H9 (cell line): ENCODE measurements around the gene CCBE1. TPM values are rescaled to one million over a fixed set of nuclear protein-coding genes. Genes with fewer than 3 reads are reported as not detected.

ENCODE experiments used
- DNase-seq: peaks from one replicate; pipeline ENCODE4 v3.0.0-alpha.2; 2017
- H2AFZ ChIP-seq: one replicate; pipeline ENCODE4 v1.6.1; 2013; ENCODE audit warnings: mild to moderate bottlenecking, low read length, control low read depth, moderate library complexity
- H2AK5ac ChIP-seq: 2 replicates; pipeline ENCODE4 v1.6.1; 2013; ENCODE audit warnings: low read length, control low read depth, mixed read lengths; ENCODE audit not compliant: insufficient read length
- H2BK120ac ChIP-seq: one replicate; pipeline ENCODE4 v1.6.1; 2013; ENCODE audit warnings: low read depth, mild to moderate bottlenecking, low read length, control low read depth, inconsistent platforms; ENCODE audit not compliant: poor library complexity, severe bottlenecking
- H2BK12ac ChIP-seq: 2 replicates; pipeline ENCODE4 v1.6.1; 2013; ENCODE audit warnings: low read length, control low read depth, mixed read lengths, low read depth; ENCODE audit not compliant: insufficient read length
- H2BK15ac ChIP-seq: 2 replicates; pipeline ENCODE4 v1.6.1; 2013; ENCODE audit warnings: low read depth, low read length, control low read depth
- H2BK20ac ChIP-seq: one replicate; pipeline ENCODE4 v1.6.1; 2013; ENCODE audit warnings: low read depth, mild to moderate bottlenecking, low read length, control low read depth, inconsistent platforms; ENCODE audit not compliant: poor library complexity, severe bottlenecking
- H2BK5ac ChIP-seq: 2 replicates; pipeline ENCODE4 v1.6.1; 2013; ENCODE audit warnings: low read length, control low read depth, mixed read lengths; ENCODE audit not compliant: insufficient read length
- H3K14ac ChIP-seq: 2 replicates; pipeline ENCODE4 v1.6.1; 2013; ENCODE audit warnings: low read length, control low read depth; ENCODE audit not compliant: insufficient read depth
- H3K18ac ChIP-seq: 2 replicates; pipeline ENCODE4 v1.6.1; 2013; ENCODE audit warnings: low read depth, mild to moderate bottlenecking, mixed read lengths, low read length, control low read depth; ENCODE audit not compliant: insufficient read length
- H3K23ac ChIP-seq: 2 replicates; pipeline ENCODE4 v1.6.1; 2013; ENCODE audit warnings: low read length, control low read depth, mixed read lengths, low read depth; ENCODE audit not compliant: insufficient read length
- H3K23me2 ChIP-seq: 2 replicates; pipeline ENCODE4 v1.6.1; 2013; ENCODE audit warnings: low read depth, mild to moderate bottlenecking, mixed read lengths, low read length, control low read depth; ENCODE audit not compliant: insufficient read length, poor library complexity, severe bottlenecking
- H3K27ac ChIP-seq: 2 replicates; pipeline ENCODE4 v1.5.1; 2013; ENCODE audit warnings: low read length, control low read depth, mixed read lengths, low read depth; ENCODE audit not compliant: insufficient read length
- H3K27me3 ChIP-seq: 2 replicates; pipeline ENCODE4 v1.6.1; 2013; ENCODE audit warnings: low read length, control low read depth, inconsistent platforms; ENCODE audit not compliant: insufficient read depth
- H3K4ac ChIP-seq: 2 replicates; pipeline ENCODE4 v1.6.1; 2013; ENCODE audit warnings: low read depth, mild to moderate bottlenecking, control low read depth, inconsistent platforms, low read length, moderate library complexity
- H3K4me1 ChIP-seq: 2 replicates; pipeline ENCODE4 v1.6.1; 2013; ENCODE audit warnings: low read length, control low read depth, inconsistent platforms; ENCODE audit not compliant: insufficient read depth
- H3K4me2 ChIP-seq: 2 replicates; pipeline ENCODE4 v1.6.1; 2013; ENCODE audit warnings: low read length, control low read depth, mixed read lengths; ENCODE audit not compliant: insufficient read length, insufficient read depth
- H3K56ac ChIP-seq: 2 replicates; pipeline ENCODE4 v1.6.1; 2013; ENCODE audit warnings: low read depth, mild to moderate bottlenecking, mixed read lengths, low read length, control low read depth; ENCODE audit not compliant: insufficient read length
- H3K79me1 ChIP-seq: 2 replicates; pipeline ENCODE4 v1.6.1; 2013; ENCODE audit warnings: low read depth, mild to moderate bottlenecking, moderate library complexity, low read length, control low read depth, inconsistent platforms; ENCODE audit not compliant: insufficient read depth, poor library complexity, severe bottlenecking
- H3K79me2 ChIP-seq: 2 replicates; pipeline ENCODE4 v1.6.1; 2013; ENCODE audit warnings: low read length, control low read depth, inconsistent platforms; ENCODE audit not compliant: insufficient read depth
- H3K9ac ChIP-seq: 2 replicates; pipeline ENCODE4 v1.6.1; 2013; ENCODE audit warnings: low read length, control low read depth, mixed read lengths; ENCODE audit not compliant: insufficient read length; ENCODE audit errors: extremely low read depth
- H3K9me3 ChIP-seq: one replicate; pipeline ENCODE4 v1.6.1; 2013; ENCODE audit warnings: low read depth, low read length, inconsistent platforms; ENCODE audit not compliant: control insufficient read depth
- H3T11ph ChIP-seq: one replicate; pipeline ENCODE4 v1.6.1; 2013; ENCODE audit warnings: mild to moderate bottlenecking, low read length, control low read depth, inconsistent platforms
- H4K20me1 ChIP-seq: one replicate; pipeline ENCODE4 v1.6.1; 2013; ENCODE audit not compliant: control insufficient read depth, insufficient read length, insufficient read depth
- H4K5ac ChIP-seq: 2 replicates; pipeline ENCODE4 v1.6.1; 2013; ENCODE audit warnings: low read depth, mild to moderate bottlenecking, mixed read lengths, low read length, control low read depth; ENCODE audit not compliant: insufficient read length
- H4K8ac ChIP-seq: replicated peaks from 2 replicates; pipeline ENCODE4 v1.6.1; 2013; ENCODE audit warnings: low read length, control low read depth, mixed read lengths, low read depth; ENCODE audit not compliant: insufficient read length
- H4K91ac ChIP-seq: 2 replicates; pipeline ENCODE4 v1.6.1; 2013; ENCODE audit warnings: low read depth, mild to moderate bottlenecking, moderate library complexity, mixed read lengths, low read length, control low read depth; ENCODE audit not compliant: insufficient read length
- H3K27ac Mint-ChIP-seq, 3 experiments: 2 replicates in 2 of 3; 3 replicates in 1 of 3; pipeline ENCODE4 v1.8.0; 2020 to 2021; ENCODE audit warnings: mixed read lengths in 3 of 3, mild to moderate bottlenecking in 1 of 3, moderate library complexity in 1 of 3
- H3K27me3 Mint-ChIP-seq: 2 replicates; pipeline ENCODE4 v1.8.0; 2021; ENCODE audit warnings: low read depth, mild to moderate bottlenecking, moderate library complexity, mixed read lengths
- H3K36me3 Mint-ChIP-seq, 3 experiments: 2 replicates in 2 of 3; 3 replicates in 1 of 3; pipeline ENCODE4 v1.8.0; 2020 to 2021; ENCODE audit warnings: low read depth in 3 of 3, mixed read lengths in 3 of 3; ENCODE audit not compliant: insufficient read depth in 1 of 3
- H3K4me1 Mint-ChIP-seq, 2 experiments: 2 replicates each; pipeline ENCODE4 v1.8.0; 2020; ENCODE audit warnings: mixed read lengths in 2 of 2
- H3K4me3 Mint-ChIP-seq, 2 experiments: 2 replicates in 1 of 2; 3 replicates in 1 of 2; pipeline ENCODE4 v1.8.0; 2020 to 2021; ENCODE audit warnings: mild to moderate bottlenecking in 2 of 2, mixed read lengths in 2 of 2, moderate library complexity in 1 of 2
- H3K9me3 Mint-ChIP-seq, 2 experiments: 2 replicates in 1 of 2; 3 replicates in 1 of 2; pipeline ENCODE4 v1.8.0; 2020; ENCODE audit warnings: mild to moderate bottlenecking in 2 of 2, mixed read lengths in 2 of 2, moderate library complexity in 1 of 2
- WGBS: extraction: QIAGEN DNeasy Blood & Tissue Kit; methylation state at CpG from one replicate; pipeline ENCODE4 v1.1.7; 2013; ENCODE audit warnings: missing lambda C conversion rate, low lambda C conversion rate, mixed read lengths; ENCODE audit not compliant: insufficient read length; ENCODE audit errors: extremely low coverage; 5-methylcytosine and 5-hydroxymethylcytosine counted together
- total RNA-seq: library from RNA; stranded (reverse); gene quantifications from 2 replicates; pipeline ENCODE4 v1.2.1, GENCODE V29; 2021
- TF ChIP-seq, protein P1 (sequence below): fragments of 200-600 bp; sonication (generic); conservative IDR thresholded peaks from 3 replicates; pipeline ENCODE4 v1.8.0; 2021; ENCODE audit warnings: antibody characterized with exemption, mild to moderate bottlenecking

CCBE1 gene
- total RNA-seq, 1 experiment from 2014 or later, result 0.39 TPM

- no peak overlapping the region for H2BK5ac ChIP-seq
- no peak overlapping the region for H2BK15ac ChIP-seq
- no peak overlapping the region for H3K4me2 ChIP-seq
- no peak overlapping the region for H3T11ph ChIP-seq
- TF ChIP-seq, protein P1, sequence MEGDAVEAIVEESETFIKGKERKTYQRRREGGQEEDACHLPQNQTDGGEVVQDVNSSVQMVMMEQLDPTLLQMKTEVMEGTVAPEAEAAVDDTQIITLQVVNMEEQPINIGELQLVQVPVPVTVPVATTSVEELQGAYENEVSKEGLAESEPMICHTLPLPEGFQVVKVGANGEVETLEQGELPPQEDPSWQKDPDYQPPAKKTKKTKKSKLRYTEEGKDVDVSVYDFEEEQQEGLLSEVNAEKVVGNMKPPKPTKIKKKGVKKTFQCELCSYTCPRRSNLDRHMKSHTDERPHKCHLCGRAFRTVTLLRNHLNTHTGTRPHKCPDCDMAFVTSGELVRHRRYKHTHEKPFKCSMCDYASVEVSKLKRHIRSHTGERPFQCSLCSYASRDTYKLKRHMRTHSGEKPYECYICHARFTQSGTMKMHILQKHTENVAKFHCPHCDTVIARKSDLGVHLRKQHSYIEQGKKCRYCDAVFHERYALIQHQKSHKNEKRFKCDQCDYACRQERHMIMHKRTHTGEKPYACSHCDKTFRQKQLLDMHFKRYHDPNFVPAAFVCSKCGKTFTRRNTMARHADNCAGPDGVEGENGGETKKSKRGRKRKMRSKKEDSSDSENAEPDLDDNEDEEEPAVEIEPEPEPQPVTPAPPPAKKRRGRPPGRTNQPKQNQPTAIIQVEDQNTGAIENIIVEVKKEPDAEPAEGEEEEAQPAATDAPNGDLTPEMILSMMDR, result no peak
- H3K79me2 ChIP-seq, result no peaks in the 10 kb centered on the region
- no peak overlapping the region for H2BK12ac ChIP-seq
- H3K4me1 ChIP-seq, result peaks cover 3% of the 10 kb centered on the region; the same call in 1 of the 2 replicates
- H3K27me3 Mint-ChIP-seq, result no peaks in the 10 kb centered on the region; the same call in 1 of the 2 replicates
- no peak overlapping the region for H4K5ac ChIP-seq
- H3K4me1 Mint-ChIP-seq, result peaks cover 8 to 9% of the 10 kb centered on the region in 2 experiments
- no peaks in the 10 kb centered on the region for H3K9me3 ChIP-seq
- H3K4me3 Mint-ChIP-seq, result no peak overlapping the region
- H3K23ac ChIP-seq, result no peak overlapping the region
- H3K27me3 ChIP-seq, result no peaks in the 10 kb centered on the region
- H3K27ac ChIP-seq, result no peak overlapping the region
- H4K20me1 ChIP-seq, result no peaks in the 10 kb centered on the region
- DNase-seq, result no peak
- H2AK5ac ChIP-seq, result no peak overlapping the region
- H2AFZ ChIP-seq, result no peak overlapping the region
- H2BK120ac ChIP-seq, result no peak overlapping the region
- no peak overlapping the region for H3K4ac ChIP-seq
- no peak overlapping the region for H2BK20ac ChIP-seq
- no peak overlapping the region for H3K9ac ChIP-seq
- H3K56ac ChIP-seq, result no peak overlapping the region
- peaks cover 6 to 7% of the 10 kb centered on the region in 2 experiments; a peak in 4 of 5 replicates for H3K9me3 Mint-ChIP-seq
- no peak overlapping the region for H4K91ac ChIP-seq
- no peak overlapping the region; the same call in 1 of the 2 replicates for H3K14ac ChIP-seq
- no peak overlapping the region for H3K18ac ChIP-seq
- no CpG with 5 or more reads among the region's 7 CpGs for WGBS
- H3K27ac Mint-ChIP-seq, result no peak overlapping the region
- no peaks in the 10 kb centered on the region for H3K23me2 ChIP-seq
- H4K8ac ChIP-seq, result no peak overlapping the region
- H3K36me3 Mint-ChIP-seq, result peaks cover 0 to 10% (median 0%) of the 10 kb centered on the region in 3 experiments; a peak in 3 of 7 replicates
- H3K79me1 ChIP-seq, result no peaks in the 10 kb centered on the region
These were observed 137.7 kb downstream of the CCBE1 start for GRCh38 chr18:59559528-59559927.
